Mesendoderm (in vitro differentiated cells): ENCODE measurements around the gene SNX4.
A peak's percentile ranks its signal among the peaks of the same experiment; 100 is the strongest.

Experiments
- DNase-seq: peaks from one replicate; pipeline ENCODE4 v3.0.0; 2013
- H2AK5ac ChIP-seq: 2 replicates; pipeline ENCODE4 v1.6.1; 2013; ENCODE audit warnings: low read length, inconsistent platforms
- H2BK120ac ChIP-seq: 2 replicates; pipeline ENCODE4 v1.6.1; 2013; ENCODE audit warnings: low read depth, mild to moderate bottlenecking, low read length, moderate library complexity, mixed read lengths
- H2BK15ac ChIP-seq: replicated peaks from 2 replicates; pipeline ENCODE4 v1.6.1; 2013; ENCODE audit warnings: low read depth, mild to moderate bottlenecking, moderate library complexity
- H2BK5ac ChIP-seq: 2 replicates; pipeline ENCODE4 v1.6.1; 2013; ENCODE audit warnings: low read length, inconsistent platforms
- H3K18ac ChIP-seq: 2 replicates; pipeline ENCODE4 v1.6.1; 2013; ENCODE audit warnings: mild to moderate bottlenecking, low read length, mixed read lengths
- H3K23ac ChIP-seq: one replicate; pipeline ENCODE4 v1.6.1; 2013; ENCODE audit warnings: low read length
- H3K27ac ChIP-seq: 2 replicates; pipeline ENCODE4 v1.5.1; 2013; ENCODE audit warnings: low read depth, mild to moderate bottlenecking, inconsistent platforms, low read length, moderate library complexity
- H3K27me3 ChIP-seq: 2 replicates; pipeline ENCODE4 v1.6.1; 2013; ENCODE audit warnings: low read length, control low read depth, mild to moderate bottlenecking, inconsistent platforms; ENCODE audit not compliant: insufficient read depth, poor library complexity
- H3K36me3 ChIP-seq: 2 replicates; pipeline ENCODE4 v1.6.1; 2013; ENCODE audit warnings: low read length, inconsistent platforms; ENCODE audit not compliant: control insufficient read depth, insufficient read depth
- H3K4ac ChIP-seq: one replicate; pipeline ENCODE4 v1.6.1; 2013; ENCODE audit warnings: low read depth, mild to moderate bottlenecking, low read length, moderate library complexity
- H3K4me1 ChIP-seq: 2 replicates; pipeline ENCODE4 v1.6.1; 2013; ENCODE audit warnings: low read depth, low read length, inconsistent platforms; ENCODE audit not compliant: control insufficient read depth
- H3K4me2 ChIP-seq: 2 replicates; pipeline ENCODE4 v1.6.1; 2013; ENCODE audit warnings: low read length
- H3K4me3 ChIP-seq: 2 replicates; pipeline ENCODE4 v1.5.1; 2013; ENCODE audit warnings: mild to moderate bottlenecking, low read length
- H3K56ac ChIP-seq: one replicate; pipeline ENCODE4 v1.6.1; 2013; ENCODE audit warnings: low read length
- H3K79me1 ChIP-seq: 2 replicates; pipeline ENCODE4 v1.6.1; 2013; ENCODE audit warnings: low read length, inconsistent platforms
- H3K79me2 ChIP-seq: 2 replicates; pipeline ENCODE4 v1.6.1; 2013; ENCODE audit warnings: mild to moderate bottlenecking, low read length; ENCODE audit not compliant: control insufficient read depth, insufficient read depth
- H3K9ac ChIP-seq: 2 replicates; pipeline ENCODE4 v1.6.1; 2013; ENCODE audit warnings: low read length, inconsistent platforms
- H4K5ac ChIP-seq: one replicate; pipeline ENCODE4 v1.6.1; 2013; ENCODE audit warnings: low read length
- H4K8ac ChIP-seq: one replicate; pipeline ENCODE4 v1.6.1; 2013; ENCODE audit warnings: low read depth, mild to moderate bottlenecking, control low read depth, low read length, moderate library complexity
- WGBS: extraction: QIAGEN DNeasy Blood & Tissue Kit; methylation state at CpG from one replicate; pipeline ENCODE4 v1.1.7; 2013; ENCODE audit warnings: low lambda C conversion rate, missing lambda C conversion rate; ENCODE audit not compliant: insufficient coverage; ENCODE audit errors: extremely low coverage; 5-methylcytosine and 5-hydroxymethylcytosine counted together

SNX4 gene

DNA sequence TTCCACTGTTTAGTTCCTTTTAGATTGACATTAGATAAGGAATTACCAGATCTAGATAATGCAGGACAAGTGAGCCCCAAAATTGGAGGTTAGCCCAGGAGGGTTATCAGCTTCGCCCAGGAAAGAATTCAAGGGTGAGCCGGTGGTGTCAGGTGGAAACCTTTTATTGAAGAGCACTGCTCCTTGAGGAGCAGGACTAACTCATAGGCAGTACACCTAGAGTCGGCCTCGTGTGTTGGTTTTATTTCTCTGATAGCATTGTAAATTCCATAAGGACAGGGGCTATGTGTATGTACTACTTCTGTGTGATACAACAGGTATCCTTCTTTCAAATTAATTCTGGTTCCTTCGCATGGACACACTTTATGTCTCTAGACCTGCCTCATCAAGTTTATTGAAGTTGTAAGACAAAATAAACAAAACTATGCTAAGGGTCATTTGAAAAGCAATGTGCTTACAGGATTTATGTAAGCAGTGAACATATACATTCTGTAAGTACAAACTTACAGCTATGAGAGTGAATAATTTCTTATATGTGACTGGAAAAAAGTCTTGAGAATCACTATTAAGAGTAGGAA is 57.2 kb downstream of the SNX4 start:
- peak; percentile 9 for DNase-seq
- no peak overlapping the region for H3K23ac ChIP-seq

DNA sequence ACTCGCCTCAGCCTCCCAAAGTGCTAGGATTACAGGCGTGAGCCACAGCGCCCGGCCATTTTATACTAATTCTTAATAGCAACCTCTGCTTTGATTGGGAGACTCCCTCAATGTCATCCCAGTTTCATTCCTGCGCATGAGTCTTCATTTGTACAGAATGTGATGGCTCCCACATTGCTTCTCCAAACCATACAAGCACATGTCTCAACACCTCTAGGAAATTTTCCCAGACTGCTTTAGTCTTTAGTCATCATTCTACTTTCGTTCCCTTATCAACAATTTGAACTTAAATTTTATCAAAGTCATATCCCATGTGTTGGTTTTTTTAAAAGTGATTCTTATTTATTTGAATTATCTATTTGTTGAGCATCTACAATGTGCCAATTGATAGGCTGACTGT is 58.1 kb downstream of the SNX4 start:
- H3K27me3 ChIP-seq = no peaks in the 10 kb centered on the region
- H2BK15ac ChIP-seq = no peak overlapping the region
- no peak overlapping the region for H3K27ac ChIP-seq
- H2BK120ac ChIP-seq = no peak overlapping the region
- no peak overlapping the region for H3K18ac ChIP-seq
- no peak for DNase-seq
- peak overlapping the region; percentile 3 for H3K4ac ChIP-seq
- peaks cover 2% of the 10 kb centered on the region for H3K4me1 ChIP-seq
- H3K79me2 ChIP-seq = no peaks in the 10 kb centered on the region
- no peak overlapping the region for H4K8ac ChIP-seq
- H3K79me1 ChIP-seq = no peaks in the 10 kb centered on the region
- no peak overlapping the region for H3K4me3 ChIP-seq
- no peak overlapping the region for H3K56ac ChIP-seq
- H3K4me2 ChIP-seq = no peak overlapping the region
- no CpG with 5 or more reads among the region's 6 CpGs for WGBS
- H2AK5ac ChIP-seq = no peak overlapping the region
- no peak overlapping the region for H3K9ac ChIP-seq
- H4K5ac ChIP-seq = no peak overlapping the region
- H3K23ac ChIP-seq = no peak overlapping the region
- no peaks in the 10 kb centered on the region for H3K36me3 ChIP-seq
- no peak overlapping the region for H2BK5ac ChIP-seq

More for the DNA sequence above, 57.2 kb downstream of the SNX4 start:
- no peak overlapping the region for H2BK15ac ChIP-seq
- no peak overlapping the region for H3K4ac ChIP-seq
- H3K18ac ChIP-seq = no peak overlapping the region
- no peak overlapping the region for H3K4me2 ChIP-seq
- H3K36me3 ChIP-seq = no peaks in the 10 kb centered on the region
- no peak overlapping the region for H3K9ac ChIP-seq
- H2BK120ac ChIP-seq = no peak overlapping the region
- H3K79me2 ChIP-seq = no peaks in the 10 kb centered on the region
- no peaks in the 10 kb centered on the region for H3K27me3 ChIP-seq
- no peak overlapping the region for H3K56ac ChIP-seq
- no peak overlapping the region for H4K8ac ChIP-seq
- no peak overlapping the region for H2AK5ac ChIP-seq
- no peak overlapping the region for H3K4me3 ChIP-seq
- no peak overlapping the region for H4K5ac ChIP-seq
- H3K4me1 ChIP-seq = peaks cover 2% of the 10 kb centered on the region
- H3K79me1 ChIP-seq = no peaks in the 10 kb centered on the region
- H3K27ac ChIP-seq = peak overlapping the region; percentile 1
- no CpG with 5 or more reads among the region's 5 CpGs for WGBS
- no peak overlapping the region for H2BK5ac ChIP-seq

DNA sequence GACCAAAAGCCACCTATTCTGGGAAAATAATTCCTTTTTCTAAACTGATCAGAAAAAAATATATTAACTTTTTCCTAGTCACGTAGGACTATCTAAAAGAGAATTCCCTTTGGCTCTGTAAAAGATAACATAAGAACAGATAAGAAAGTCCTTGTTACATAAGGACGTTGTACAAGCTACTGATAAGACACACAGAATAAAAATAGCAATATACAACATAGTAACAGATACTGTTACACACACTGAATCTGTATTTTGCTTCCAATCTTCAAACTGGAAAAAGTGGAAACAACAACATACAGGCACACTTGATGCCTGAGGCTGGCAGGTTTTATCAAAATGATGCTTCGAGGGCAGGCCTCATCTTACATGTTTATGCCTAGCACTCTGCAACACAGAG is 59.8 kb downstream of the SNX4 start:
- Histone ChIP-seq H2BK120ac (no peak overlapping the region), H2BK5ac (no peak overlapping the region), H3K79me1 (no peaks in the 10 kb centered on the region), H4K5ac (no peak overlapping the region), H3K27ac (no peak overlapping the region), H2BK15ac (no peak overlapping the region), H3K18ac (no peak overlapping the region), H3K4me2 (no peak overlapping the region), H3K56ac (no peak overlapping the region), H4K8ac (no peak overlapping the region), H2AK5ac (no peak overlapping the region), H3K4me1 (peaks cover 2% of the 10 kb centered on the region), H3K4me3 (no peak overlapping the region), H3K27me3 (no peaks in the 10 kb centered on the region), H3K36me3 (no peaks in the 10 kb centered on the region), H3K23ac (no peak overlapping the region), H3K9ac (no peak overlapping the region), H3K79me2 (no peaks in the 10 kb centered on the region), H3K4ac (no peak overlapping the region)
- WGBS = no CpG with 5 or more reads among the region's 3 CpGs
- DNase-seq = no peak

DNA sequence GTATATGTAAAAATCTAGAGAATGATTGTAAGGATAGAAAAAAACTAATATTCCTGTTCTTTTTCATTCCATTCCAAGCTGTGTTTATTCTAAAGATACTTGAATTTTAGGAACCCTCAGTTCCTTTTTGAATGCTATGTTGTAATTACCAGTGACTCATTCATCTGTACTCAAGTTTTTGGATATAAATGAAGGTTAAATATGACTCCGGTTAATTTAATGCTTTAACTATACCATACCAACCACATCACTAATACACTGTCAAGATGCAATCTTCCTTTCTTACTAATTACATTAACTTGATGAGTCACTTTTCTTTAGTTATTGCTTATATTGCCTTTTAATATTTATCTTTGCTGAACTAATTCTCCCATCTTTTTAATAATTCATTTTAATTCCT is 76.1 kb downstream of the SNX4 start:
- Histone ChIP-seq H2BK15ac (no peak overlapping the region), H3K56ac (no peak overlapping the region), H3K23ac (no peak overlapping the region), H3K27ac (no peak overlapping the region), H3K18ac (no peak overlapping the region), H2BK120ac (no peak overlapping the region), H3K9ac (no peak overlapping the region), H3K27me3 (no peaks in the 10 kb centered on the region), H3K79me2 (no peaks in the 10 kb centered on the region), H4K5ac (no peak overlapping the region), H3K4me3 (no peak overlapping the region), H3K36me3 (peaks cover 1% of the 10 kb centered on the region), H4K8ac (no peak overlapping the region), H3K79me1 (no peaks in the 10 kb centered on the region), H3K4me1 (no peaks in the 10 kb centered on the region), H3K4ac (no peak overlapping the region), H2AK5ac (no peak overlapping the region), H3K4me2 (no peak overlapping the region), H2BK5ac (no peak overlapping the region)
- WGBS = no CpG with 5 or more reads among the region's 1 CpG
- DNase-seq = no peak

DNA sequence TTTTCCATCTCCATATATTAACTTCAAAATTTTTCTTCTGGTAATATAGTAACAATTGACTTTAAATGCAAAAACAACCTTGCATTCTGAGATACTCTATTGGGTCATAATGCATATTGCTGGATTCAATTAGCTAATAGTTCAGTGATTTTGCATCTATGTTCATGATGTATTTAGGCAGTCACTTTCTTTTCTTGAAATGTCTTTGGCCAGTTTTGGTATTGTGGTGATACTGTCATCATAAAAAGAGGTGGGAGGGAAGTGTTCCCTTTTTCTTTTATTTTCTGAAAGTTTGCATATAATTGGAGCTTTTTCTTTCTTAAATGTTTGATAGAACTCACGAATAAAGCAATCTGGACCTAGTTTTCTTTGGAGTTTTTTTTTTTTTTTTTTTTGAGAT is 77.5 kb downstream of the SNX4 start:
- Histone ChIP-seq H2BK120ac (no peak overlapping the region), H3K56ac (no peak overlapping the region), H2AK5ac (no peak overlapping the region), H3K4me1 (no peaks in the 10 kb centered on the region), H4K8ac (no peak overlapping the region), H3K36me3 (peaks cover 1% of the 10 kb centered on the region), H3K23ac (no peak overlapping the region), H4K5ac (no peak overlapping the region), H2BK5ac (no peak overlapping the region), H3K18ac (no peak overlapping the region), H3K79me2 (no peaks in the 10 kb centered on the region), H3K79me1 (no peaks in the 10 kb centered on the region), H3K27ac (no peak overlapping the region), H2BK15ac (no peak overlapping the region), H3K27me3 (no peaks in the 10 kb centered on the region), H3K4me2 (no peak overlapping the region), H3K9ac (no peak overlapping the region), H3K4ac (no peak overlapping the region), H3K4me3 (no peak overlapping the region)
- no peak for DNase-seq
- no CpG with 5 or more reads among the region's 1 CpG for WGBS

DNA sequence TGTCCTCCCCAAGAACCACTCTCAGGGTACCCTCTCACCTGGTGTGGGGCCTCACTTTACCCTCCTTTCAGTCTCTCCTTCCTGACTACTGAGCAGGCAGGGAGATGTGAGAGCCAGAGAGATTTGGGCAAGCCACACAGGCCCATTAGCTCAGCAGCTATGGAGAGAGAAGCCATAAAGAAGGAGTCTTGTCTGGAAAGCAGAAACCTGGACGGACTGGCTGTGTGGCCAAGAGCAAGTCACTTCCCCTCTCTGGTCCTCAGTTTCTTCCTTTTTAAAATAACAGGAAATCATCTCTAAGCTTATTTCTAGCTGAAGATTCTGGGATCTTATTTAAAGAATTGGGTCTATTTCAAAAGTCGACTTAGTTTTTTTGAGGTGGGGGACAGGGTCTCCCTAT is 79.0 kb downstream of the SNX4 start:
- no peak overlapping the region for H3K18ac ChIP-seq

More for the DNA sequence above, 79.0 kb downstream of the SNX4 start:
- Histone ChIP-seq H2BK15ac (no peak overlapping the region), H3K27me3 (no peaks in the 10 kb centered on the region), H3K36me3 (no peaks in the 10 kb centered on the region), H3K4me1 (no peaks in the 10 kb centered on the region), H3K4ac (no peak overlapping the region), H2BK120ac (no peak overlapping the region), H3K79me2 (no peaks in the 10 kb centered on the region), H3K9ac (no peak overlapping the region), H2AK5ac (no peak overlapping the region), H3K4me3 (no peak overlapping the region), H3K79me1 (no peaks in the 10 kb centered on the region), H3K4me2 (no peak overlapping the region), H3K23ac (no peak overlapping the region), H3K56ac (peak overlapping the region; percentile 44), H4K5ac (no peak overlapping the region), H3K27ac (no peak overlapping the region), H2BK5ac (no peak overlapping the region), H4K8ac (no peak overlapping the region)
- DNase-seq = no peak
- no CpG with 5 or more reads among the region's 2 CpGs for WGBS
